Esophagus muscularis mucosa (tissue), 4 donors: ENCODE results near the gene TUBA4B. TPM values are rescaled to one million over a fixed set of nuclear protein-coding genes. Genes with fewer than 3 reads are reported as not detected.

Source experiments
- DNase-seq: peaks from one replicate; pipeline ENCODE4 v3.0.0-alpha.2; 2017; ENCODE audit errors: extremely low spot score
- H3K27ac ChIP-seq, 4 donors: fragments of 200-600 bp; sonication (generic); replicated peaks in 1 of 4; 1 replicate in 3 of 4; 2 replicates in 1 of 4; pipeline ENCODE4 v1.5.1; 2016 to 2019; ENCODE audit warnings: mild to moderate bottlenecking in 1 of 4
- H3K27me3 ChIP-seq, 4 donors: fragments of 200-600 bp; sonication (generic); one replicate each; pipeline versions ENCODE4 v1.5.1 to v1.6.0; 2016 to 2019
- H3K36me3 ChIP-seq, 4 donors: fragments of 200-600 bp; sonication (generic); one replicate each; pipeline ENCODE4 v1.5.1; 2016 to 2019
- H3K4me1 ChIP-seq, 4 donors: fragments of 200-600 bp; sonication (generic); one replicate each; pipeline ENCODE4 v1.5.1; 2016 to 2019
- H3K4me3 ChIP-seq, 4 donors: fragments of 200-600 bp; sonication (generic); 1 replicate in 2 of 4; 2 replicates in 2 of 4; pipeline ENCODE4 v1.5.1; 2016 to 2019; ENCODE audit warnings: mild to moderate bottlenecking in 4 of 4, moderate library complexity in 1 of 4
- H3K9me3 ChIP-seq, 4 donors: fragments of 200-600 bp; sonication (generic); 1 replicate in 3 of 4; 2 replicates in 1 of 4; pipeline ENCODE4 v1.5.1; 2016 to 2019
- EP300 ChIP-seq: sonication (generic); formaldehyde crosslinking; IDR thresholded peaks from one replicate; pipeline ENCODE4 v1.6.1; 2017; ENCODE audit warnings: antibody characterized with exemption
- POLR2A ChIP-seq: fragments of 450-650 bp; IDR thresholded peaks from one replicate; pipeline ENCODE4 v1.6.1; 2017; ENCODE audit warnings: antibody characterized with exemption, moderate library complexity, mild to moderate bottlenecking, low read depth
- POLR2AphosphoS5 ChIP-seq, 2 donors: sonication (generic); formaldehyde crosslinking; IDR thresholded peaks; one replicate each; pipeline ENCODE4 v1.6.1; 2017; ENCODE audit warnings: antibody characterized with exemption in 2 of 2
- WGBS: methylation state at CpG from one replicate; pipeline ENCODE4 v1.1.5; 2018; 5-methylcytosine and 5-hydroxymethylcytosine counted together
- intact Hi-C: fragments of 100-400 bp; cut with DNase I; formaldehyde crosslinking; loops from one replicate; pipeline ENCODE4 v1.15.1; 2023
- total RNA-seq, 4 donors: library from RNA; depleted of rRNA; stranded (reverse); fragments of >200 nt; gene quantifications; one replicate each; pipeline versions ENCODE4 v1.1.0 to v1.2.1, GENCODE V29; 2016
- TF ChIP-seq, protein P1 (sequence below), 3 experiments: fragments of 200-600 bp in 2 of 3; fragments of 450-650 bp in 1 of 3; sonication (generic) in 2 of 3; IDR thresholded peaks; one replicate each; pipeline ENCODE4 v1.5.1; 2017 to 2019; ENCODE audit warnings: antibody characterized with exemption in 3 of 3, mild to moderate bottlenecking in 2 of 3, moderate library complexity in 1 of 3

Gene TUBA4B
- total RNA-seq, 4 donors from 2014 or later: not detected

DNA sequence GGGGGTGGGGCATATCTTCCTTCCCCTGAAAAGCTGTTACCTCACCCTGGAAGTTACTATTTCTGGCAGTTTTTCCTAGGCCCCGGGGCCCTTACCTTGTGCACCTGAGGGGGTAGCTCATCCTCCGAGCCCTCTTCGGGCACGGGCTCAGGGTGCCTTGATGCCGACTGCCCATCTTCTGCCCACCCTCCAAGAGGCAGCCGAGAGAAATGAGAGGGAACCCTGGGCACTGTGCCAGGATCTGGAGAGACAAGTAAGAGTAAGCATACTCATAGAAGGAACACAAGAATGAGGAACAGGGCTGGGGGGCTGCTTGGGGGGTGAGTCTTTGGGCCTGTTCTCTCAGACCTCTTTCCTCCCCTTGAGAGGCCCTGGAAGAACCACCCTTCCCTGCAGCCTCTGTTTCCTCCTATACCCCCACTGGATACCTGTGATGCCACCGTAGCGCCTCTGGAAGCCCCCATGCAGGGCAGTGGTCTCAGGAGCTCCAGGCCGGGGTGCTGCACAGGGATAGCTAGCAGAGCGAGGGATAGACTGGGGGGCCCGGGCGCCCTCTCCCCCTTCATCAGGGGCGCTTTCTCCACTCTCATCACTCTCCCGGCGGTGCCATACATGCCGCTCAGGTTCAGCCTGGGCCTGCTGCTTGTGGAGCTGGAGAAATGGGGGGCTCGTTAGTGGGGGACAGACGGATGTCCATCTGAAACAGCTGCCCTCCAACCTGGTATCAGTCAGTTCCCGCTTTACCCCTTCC is 32.2 kb upstream of the TUBA4B start:
- intact Hi-C loops: no loop called here
- DNase-seq: no peak
- H3K4me3 ChIP-seq: no peak overlapping the region
- WGBS: 77% methylated on average over 11 of the region's 19 CpGs
- H3K27me3 ChIP-seq: no peaks in the 10 kb centered on the region
- H3K27ac ChIP-seq: peak overlapping the region in 1 of 4 donors; percentile 99
- H3K9me3 ChIP-seq: no peaks in the 10 kb centered on the region
- H3K36me3 ChIP-seq: peaks cover 59 to 72% (median 69%) of the 10 kb centered on the region in 4 donors
- H3K4me1 ChIP-seq: peaks cover 28 to 55% (median 42%) of the 10 kb centered on the region in 4 donors
- TF ChIP-seq, protein P1, sequence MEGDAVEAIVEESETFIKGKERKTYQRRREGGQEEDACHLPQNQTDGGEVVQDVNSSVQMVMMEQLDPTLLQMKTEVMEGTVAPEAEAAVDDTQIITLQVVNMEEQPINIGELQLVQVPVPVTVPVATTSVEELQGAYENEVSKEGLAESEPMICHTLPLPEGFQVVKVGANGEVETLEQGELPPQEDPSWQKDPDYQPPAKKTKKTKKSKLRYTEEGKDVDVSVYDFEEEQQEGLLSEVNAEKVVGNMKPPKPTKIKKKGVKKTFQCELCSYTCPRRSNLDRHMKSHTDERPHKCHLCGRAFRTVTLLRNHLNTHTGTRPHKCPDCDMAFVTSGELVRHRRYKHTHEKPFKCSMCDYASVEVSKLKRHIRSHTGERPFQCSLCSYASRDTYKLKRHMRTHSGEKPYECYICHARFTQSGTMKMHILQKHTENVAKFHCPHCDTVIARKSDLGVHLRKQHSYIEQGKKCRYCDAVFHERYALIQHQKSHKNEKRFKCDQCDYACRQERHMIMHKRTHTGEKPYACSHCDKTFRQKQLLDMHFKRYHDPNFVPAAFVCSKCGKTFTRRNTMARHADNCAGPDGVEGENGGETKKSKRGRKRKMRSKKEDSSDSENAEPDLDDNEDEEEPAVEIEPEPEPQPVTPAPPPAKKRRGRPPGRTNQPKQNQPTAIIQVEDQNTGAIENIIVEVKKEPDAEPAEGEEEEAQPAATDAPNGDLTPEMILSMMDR (IDR thresholded peaks at IDR 0.05): no peak
- no peak for TF ChIP-seq EP300
- TF ChIP-seq POLR2AphosphoS5 (IDR thresholded peaks at IDR 0.05): no peak
- no peak for TF ChIP-seq POLR2A

DNA sequence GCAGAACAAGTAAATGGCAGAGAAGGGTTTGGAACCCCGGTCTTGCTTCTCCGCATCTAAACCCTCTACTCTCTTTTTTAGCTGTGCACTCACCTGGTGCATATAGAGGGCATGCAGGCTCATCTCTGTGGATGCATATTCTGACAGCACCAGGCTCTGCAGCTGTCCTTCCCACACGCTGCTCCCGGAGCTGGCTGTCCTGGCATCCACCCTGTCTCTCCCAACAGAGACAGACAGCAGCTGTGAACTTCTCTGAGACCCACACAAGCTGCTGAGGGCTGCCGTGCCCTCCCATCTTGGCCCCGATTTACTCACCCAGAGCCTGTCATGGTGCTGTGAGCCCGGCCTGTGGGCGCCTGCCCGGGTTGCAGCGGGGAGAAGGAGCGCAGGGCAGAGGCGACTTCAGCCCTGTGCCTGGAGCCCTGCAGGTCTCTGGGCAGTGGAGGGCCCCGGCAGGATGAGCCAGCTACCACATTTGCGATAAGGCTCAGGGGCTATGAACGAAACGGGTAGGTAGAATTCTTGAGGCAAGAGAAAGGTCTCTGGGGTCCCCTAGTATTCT is 31.0 kb upstream of the TUBA4B start:
- no peak for DNase-seq
- peaks cover 55 to 76% (median 75%) of the 10 kb centered on the region in 4 donors for H3K36me3 ChIP-seq
- peaks cover 27 to 49% (median 33%) of the 10 kb centered on the region in 4 donors for H3K4me1 ChIP-seq
- intact Hi-C loops: no loop called here
- no peak overlapping the region for H3K4me3 ChIP-seq
- 89% methylated on average over 13 of the region's 16 CpGs for WGBS
- no peaks in the 10 kb centered on the region for H3K27me3 ChIP-seq
- no peaks in the 10 kb centered on the region for H3K9me3 ChIP-seq
- no peak overlapping the region for H3K27ac ChIP-seq
- TF ChIP-seq, protein P1 (IDR thresholded peaks at IDR 0.05): no peak
- TF ChIP-seq EP300 (no peak), POLR2A (no peak), POLR2AphosphoS5 (IDR thresholded peaks at IDR 0.05) (no peak)

GRCh38 chr2:219223831-219224610 is 29.0 kb upstream of the TUBA4B start:
- DNase-seq: no peak
- Histone ChIP-seq H3K9me3 (no peaks in the 10 kb centered on the region), H3K36me3 (peaks cover 55 to 83% (median 77%) of the 10 kb centered on the region in 4 donors), H3K27me3 (no peaks in the 10 kb centered on the region), H3K4me3 (no peak overlapping the region), H3K4me1 (peaks cover 22 to 51% (median 33%) of the 10 kb centered on the region in 4 donors), H3K27ac (no peak overlapping the region)
- WGBS: 92% methylated on average over 30 of the region's 31 CpGs
- TF ChIP-seq EP300 (no peak), POLR2A (no peak)
- TF ChIP-seq, protein P1 (IDR thresholded peaks at IDR 0.05): no peak
- intact Hi-C loops: no loop called here

GRCh38 chr2:219225350-219225749 is 27.7 kb upstream of the TUBA4B start:
- H3K27ac ChIP-seq: no peak overlapping the region
- WGBS: 90% methylated on average over 3 of the region's 3 CpGs
- H3K9me3 ChIP-seq: no peaks in the 10 kb centered on the region
- no peak overlapping the region for H3K4me3 ChIP-seq
- peaks cover 49 to 73% (median 69%) of the 10 kb centered on the region in 4 donors for H3K36me3 ChIP-seq
- intact Hi-C loops: no loop called here
- no peak for TF ChIP-seq EP300
- TF ChIP-seq, protein P1 (IDR thresholded peaks at IDR 0.05): no peak
- TF ChIP-seq POLR2AphosphoS5 (IDR thresholded peaks at IDR 0.05): no peak
- no peak for TF ChIP-seq POLR2A
- DNase-seq: no peak
- no peaks in the 10 kb centered on the region for H3K27me3 ChIP-seq
- peaks cover 14 to 43% (median 23%) of the 10 kb centered on the region in 4 donors for H3K4me1 ChIP-seq
